ACHN (cell line): Measurements from ENCODE around the gene SNRPD1.
"Not testable (repeated sequence)": the region's sequence is repeated elsewhere in the genome, so short reads cannot be mapped to it uniquely, and the experiment has no call there.

ENCODE experiments used
- DNase-seq: peaks from one replicate; pipeline ENCODE4 v3.0.0-alpha.2; 2015
- in situ Hi-C: cut with HindIII; loops from 2 replicates; pipeline ENCODE4 v1.10.0; 2017; ENCODE audit warnings: low sequenced_read_pairs, low pct_ligation_motif_present, low pct_unique_long_range_greater_than_20kb

Gene SNRPD1

DNA sequence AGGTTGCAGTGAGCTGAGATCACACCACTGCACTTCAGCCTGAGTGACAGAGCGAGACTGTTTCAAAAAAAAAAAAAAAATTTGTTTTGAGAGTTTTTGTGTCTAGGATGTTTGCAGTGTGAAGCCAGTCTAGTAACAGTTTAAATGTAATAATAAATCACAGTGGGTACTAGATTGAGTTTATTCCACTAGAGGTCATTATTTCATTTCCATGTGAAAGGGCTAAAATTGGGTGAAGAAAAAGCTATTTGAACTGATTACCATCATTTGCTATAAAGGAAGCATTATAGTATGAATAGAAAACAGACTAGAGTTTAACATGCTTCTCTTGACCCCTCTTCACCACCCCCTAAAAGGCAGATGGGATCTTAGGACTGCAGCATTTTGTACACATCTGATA lies 20.3 kb downstream of the SNRPD1 start:
- no peak for DNase-seq
- in situ Hi-C loops = no loop called here

GRCh38 chr18:21634588-21635199 lies 22.6 kb downstream of the SNRPD1 start:
- in situ Hi-C loops = no loop called here

GRCh38 chr18:21636769-21637168 lies 24.7 kb downstream of the SNRPD1 start:
- no peak for DNase-seq

More at GRCh38 chr18:21634588-21635199, 22.6 kb downstream of the SNRPD1 start:
- no peak for DNase-seq

DNA sequence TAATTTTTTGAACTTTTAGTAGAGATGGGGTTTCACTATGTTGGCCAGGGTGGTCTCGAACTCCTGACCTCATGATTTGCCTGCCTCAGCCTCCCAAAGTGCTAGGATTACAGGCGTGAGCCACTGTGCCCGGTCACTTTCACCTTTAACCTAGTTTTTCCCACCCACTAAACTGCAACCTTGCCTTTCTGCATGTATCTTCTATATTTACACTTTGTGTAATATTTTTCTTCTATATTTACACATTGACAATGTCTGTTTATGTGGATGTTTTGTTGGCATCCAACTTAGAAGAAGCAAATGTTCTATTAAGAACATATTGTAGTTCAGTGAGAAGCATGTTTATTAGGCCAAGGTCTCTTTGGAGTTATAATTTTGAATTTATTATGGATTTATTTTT lies 26.7 kb downstream of the SNRPD1 start:
- in situ Hi-C loops = no loop called here
- DNase-seq = no peak

More at GRCh38 chr18:21636769-21637168, 24.7 kb downstream of the SNRPD1 start:
- in situ Hi-C loops = no loop called here

GRCh38 chr18:21640375-21640774 lies 28.3 kb downstream of the SNRPD1 start:
- in situ Hi-C loops, DNase-seq: not testable (repeated sequence)

DNA sequence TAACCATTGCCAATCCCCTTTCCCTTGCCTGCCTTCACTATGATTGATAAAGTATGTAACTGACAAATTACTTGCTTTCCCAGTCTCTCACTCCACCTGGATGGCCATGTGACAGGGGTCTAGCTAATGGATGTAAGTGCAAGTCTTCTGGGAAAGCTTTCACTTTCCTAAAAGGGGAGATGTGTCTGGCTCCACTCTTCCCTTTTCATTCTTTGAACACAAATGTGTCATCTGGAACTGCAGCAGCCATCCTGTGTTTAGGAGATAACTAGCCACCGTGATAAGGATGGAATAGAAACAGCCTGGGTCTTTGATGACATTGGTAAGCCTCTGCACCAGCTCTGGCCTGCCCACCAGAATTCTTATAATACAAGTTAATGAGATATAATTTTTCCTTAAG lies 38.2 kb downstream of the SNRPD1 start:
- no peak for DNase-seq
- in situ Hi-C loops = no loop called here

- no peak for DNase-seq
- in situ Hi-C loops = no loop called here
These were observed 40.0 kb downstream of the SNRPD1 start for GRCh38 chr18:21652073-21652472.

GRCh38 chr18:21653361-21653760 lies 41.2 kb downstream of the SNRPD1 start:
- DNase-seq = no peak
- in situ Hi-C loops = no loop called here

DNA sequence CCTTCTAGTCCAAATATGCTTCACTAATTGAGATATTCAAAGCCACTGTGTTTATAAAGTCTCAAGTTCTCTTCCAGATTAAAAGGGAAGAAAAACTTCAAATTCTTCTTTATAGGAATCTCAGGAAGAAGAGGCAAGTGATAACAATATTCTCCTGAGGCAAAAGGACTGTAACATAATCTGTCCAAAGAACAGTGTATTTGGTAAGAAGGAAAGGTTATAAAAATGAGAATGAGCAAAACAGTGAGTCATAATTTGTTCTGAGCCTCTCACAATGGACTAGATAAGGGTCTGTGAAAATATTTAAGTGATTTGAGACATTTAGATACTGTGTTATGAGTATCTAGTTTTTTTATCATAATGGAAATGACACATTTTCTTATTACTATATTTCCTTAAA lies 44.3 kb downstream of the SNRPD1 start:
- no peak for DNase-seq
- in situ Hi-C loops = no loop called here

- in situ Hi-C loops = no loop called here
- no peak for DNase-seq
These were observed 48.0 kb downstream of the SNRPD1 start for GRCh38 chr18:21660078-21660477.

DNA sequence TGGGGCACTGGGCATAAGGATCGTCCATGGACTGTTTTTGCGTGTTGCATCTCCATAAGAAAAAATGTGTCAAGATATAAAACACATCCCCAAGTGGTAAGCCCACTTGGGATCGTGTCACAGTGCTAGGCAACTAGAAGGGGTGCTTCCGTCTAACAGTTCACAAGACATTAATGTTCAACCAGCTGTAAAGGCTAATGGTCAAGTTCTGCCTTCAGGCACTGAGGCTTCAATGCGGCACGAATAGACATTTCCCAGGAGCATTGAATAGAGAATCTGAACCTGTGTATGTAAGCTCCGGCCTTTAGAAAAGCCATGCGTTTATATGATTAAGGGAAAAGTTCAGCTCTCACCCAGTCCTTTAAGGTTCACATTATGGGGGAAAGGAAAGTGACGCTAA lies 50.5 kb downstream of the SNRPD1 start:
- no peak for DNase-seq
- in situ Hi-C loops = no loop called here

GRCh38 chr18:21663578-21663977 lies 51.5 kb downstream of the SNRPD1 start:
- DNase-seq = no peak
- in situ Hi-C loops = no loop called here

DNA sequence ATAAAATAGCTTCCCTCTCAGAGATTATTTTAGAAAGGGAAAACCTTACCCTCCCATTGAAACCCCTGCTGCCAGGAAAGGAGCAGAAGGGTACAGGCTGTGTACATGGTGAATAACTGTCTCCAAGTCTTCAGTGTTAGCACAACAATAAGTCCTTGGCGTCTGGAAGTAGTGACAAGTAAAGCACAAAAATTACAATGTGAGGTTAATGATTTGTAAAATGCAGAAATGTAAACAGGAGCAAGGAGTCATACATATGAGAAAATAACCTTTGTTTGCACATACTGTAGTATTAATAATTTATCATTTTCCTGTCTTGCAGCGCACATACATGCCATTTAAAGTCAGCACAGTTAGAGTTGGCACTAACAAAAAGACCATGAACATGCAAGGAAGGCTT lies 52.0 kb downstream of the SNRPD1 start:
- in situ Hi-C loops = no loop called here
- no peak for DNase-seq

- in situ Hi-C loops = no loop called here
- DNase-seq = peak; percentile 22
These were observed 57.7 kb downstream of the SNRPD1 start for GRCh38 chr18:21669736-21670285.

DNA sequence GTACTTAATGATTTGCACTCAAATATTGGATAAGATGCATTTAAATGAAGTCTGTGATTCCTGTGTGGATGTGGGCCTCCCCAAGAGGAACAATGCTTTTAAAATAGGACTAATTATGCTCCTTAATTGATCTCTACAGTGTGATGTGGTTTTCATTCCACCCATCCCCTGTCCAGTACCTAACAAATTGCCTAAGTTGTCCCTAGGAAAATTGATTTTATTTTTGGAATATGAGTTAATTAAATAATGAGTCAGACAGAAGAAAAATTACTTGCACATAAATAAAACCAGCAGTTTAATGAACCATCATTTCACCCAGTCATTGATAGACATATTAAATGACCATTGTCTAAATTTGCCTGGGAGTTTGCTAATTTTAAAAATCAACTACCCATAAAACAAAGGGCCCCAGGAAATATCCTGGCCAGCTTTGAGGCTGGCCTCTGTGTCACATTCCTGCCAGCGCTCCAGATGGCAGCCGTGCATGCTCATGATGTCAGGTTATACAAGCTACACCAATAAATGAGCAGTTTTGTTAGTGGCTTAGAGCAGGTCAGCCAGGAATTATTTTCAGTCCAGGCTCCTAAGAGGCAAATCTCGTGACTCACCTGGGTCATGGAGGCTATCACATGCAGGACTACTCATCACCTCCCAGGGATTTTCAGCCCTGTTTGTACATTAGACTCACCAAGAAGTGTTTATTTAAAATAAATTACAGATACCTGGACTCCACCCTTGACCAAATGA lies 60.6 kb downstream of the SNRPD1 start:
- peak; percentile 73 for DNase-seq
- in situ Hi-C loops = no loop called here

DNA sequence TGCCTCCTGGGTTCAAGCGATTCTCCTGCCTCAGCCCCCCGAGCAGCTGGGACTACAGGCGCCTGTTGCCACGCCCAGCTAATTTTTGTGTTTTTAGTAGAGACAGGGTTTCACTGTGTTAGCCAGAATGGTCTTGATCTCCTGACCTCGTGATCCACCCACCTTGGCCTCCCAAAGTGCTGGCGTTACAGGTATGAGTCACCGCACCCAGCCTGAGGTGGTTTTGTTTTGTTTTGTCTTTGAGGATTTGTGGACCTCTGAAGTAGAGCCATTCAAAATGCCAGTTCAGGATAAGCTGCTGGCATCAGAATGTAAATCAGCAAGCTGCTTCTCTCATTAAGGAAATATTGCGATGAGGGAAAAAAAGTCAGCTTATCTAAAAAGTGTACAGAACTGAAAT lies 63.2 kb downstream of the SNRPD1 start:
- in situ Hi-C loops = not testable (repeated sequence)
- DNase-seq = peak; percentile 20

DNA sequence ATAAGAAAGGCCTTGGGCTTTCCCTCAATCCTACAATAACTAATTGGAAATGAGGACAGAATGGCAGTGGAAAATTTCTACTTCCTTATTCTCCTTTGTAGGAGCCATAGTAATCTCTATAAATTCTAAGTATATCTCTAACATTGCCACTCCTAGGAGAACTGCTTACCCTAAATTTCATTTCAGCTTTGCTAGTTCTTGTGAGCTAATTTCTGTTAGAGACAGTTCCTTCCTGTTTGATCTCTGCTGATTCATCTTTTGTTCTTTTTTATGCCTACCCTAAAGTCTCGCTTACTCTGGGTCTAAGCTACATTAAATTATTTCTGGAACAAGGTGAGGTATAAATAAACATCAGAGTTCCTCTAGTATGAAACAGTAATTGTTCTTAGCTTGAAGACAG lies 66.7 kb downstream of the SNRPD1 start:
- in situ Hi-C loops = no loop called here
- DNase-seq = no peak

- DNase-seq = no peak
- in situ Hi-C loops = no loop called here
These were observed 68.0 kb downstream of the SNRPD1 start for GRCh38 chr18:21680161-21680560.

DNA sequence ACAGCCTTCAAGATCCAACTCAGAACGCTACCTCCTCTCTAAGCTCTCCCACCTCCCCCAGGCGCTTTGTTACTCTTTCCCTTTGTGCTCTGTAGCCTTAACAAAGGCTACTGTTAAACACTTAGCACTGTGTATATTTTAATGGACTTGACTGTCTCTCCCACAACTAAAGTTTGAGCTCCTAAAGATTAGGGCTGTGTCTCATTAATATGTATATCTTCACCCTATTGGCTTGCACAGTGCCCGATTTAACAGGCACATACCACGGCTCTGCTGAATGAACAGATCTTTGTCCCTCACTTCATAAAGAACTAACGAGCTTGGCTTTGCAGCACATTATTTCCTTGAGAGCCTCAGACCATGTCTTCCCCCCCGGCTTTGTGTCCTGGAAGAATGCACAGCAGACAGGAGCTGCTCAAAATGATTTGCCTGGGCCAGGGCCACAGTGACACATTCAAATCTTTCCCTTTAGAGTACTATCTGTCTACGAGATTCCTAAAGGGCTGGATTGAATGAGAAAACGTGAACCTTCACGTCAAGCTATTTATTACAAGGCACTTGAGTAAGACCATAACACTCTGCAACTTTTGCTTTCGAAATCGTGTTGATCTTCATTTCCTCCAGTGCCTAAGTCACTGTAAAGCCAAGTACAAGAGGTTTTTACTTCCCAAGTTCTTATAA lies 70.4 kb downstream of the SNRPD1 start:
- DNase-seq = peak; percentile 79
- in situ Hi-C loops = no loop called here
